IMR-90 (cell line): ENCODE results near the gene DLG5.

Source experiments
- RAD21 ChIP-seq: IDR thresholded peaks from 2 replicates; pipeline ENCODE4 v1.6.1; 2012; ENCODE audit warnings: low read length, improper control_type of control experiment
- TF ChIP-seq, protein P1 (sequence below): conservative IDR thresholded peaks from 2 replicates; pipeline ENCODE4 v1.5.1; 2012; ENCODE audit warnings: mild to moderate bottlenecking, low read depth, low read length, improper control_type of control experiment

DNA sequence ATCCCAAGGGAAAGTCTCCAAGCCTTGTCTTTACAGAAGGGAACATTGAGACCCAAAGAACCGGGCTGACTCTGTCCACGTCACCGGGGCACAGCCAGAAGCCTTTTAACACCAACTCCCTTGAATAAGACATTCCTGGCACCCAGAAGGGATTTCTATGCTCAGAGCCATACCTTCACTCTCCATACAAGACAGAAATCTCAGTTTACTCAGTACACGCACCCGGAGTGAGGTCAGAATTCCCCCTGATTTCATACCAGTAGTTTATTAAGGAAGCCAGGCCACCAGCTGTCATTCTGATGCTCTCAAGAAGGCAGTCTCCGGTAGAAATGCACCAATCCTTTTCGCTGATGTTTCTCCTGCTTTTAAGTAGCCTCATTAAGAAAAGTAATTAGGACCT is 154.7 kb downstream of the DLG5 start:
- TF ChIP-seq RAD21, result no peak
- TF ChIP-seq, protein P1, sequence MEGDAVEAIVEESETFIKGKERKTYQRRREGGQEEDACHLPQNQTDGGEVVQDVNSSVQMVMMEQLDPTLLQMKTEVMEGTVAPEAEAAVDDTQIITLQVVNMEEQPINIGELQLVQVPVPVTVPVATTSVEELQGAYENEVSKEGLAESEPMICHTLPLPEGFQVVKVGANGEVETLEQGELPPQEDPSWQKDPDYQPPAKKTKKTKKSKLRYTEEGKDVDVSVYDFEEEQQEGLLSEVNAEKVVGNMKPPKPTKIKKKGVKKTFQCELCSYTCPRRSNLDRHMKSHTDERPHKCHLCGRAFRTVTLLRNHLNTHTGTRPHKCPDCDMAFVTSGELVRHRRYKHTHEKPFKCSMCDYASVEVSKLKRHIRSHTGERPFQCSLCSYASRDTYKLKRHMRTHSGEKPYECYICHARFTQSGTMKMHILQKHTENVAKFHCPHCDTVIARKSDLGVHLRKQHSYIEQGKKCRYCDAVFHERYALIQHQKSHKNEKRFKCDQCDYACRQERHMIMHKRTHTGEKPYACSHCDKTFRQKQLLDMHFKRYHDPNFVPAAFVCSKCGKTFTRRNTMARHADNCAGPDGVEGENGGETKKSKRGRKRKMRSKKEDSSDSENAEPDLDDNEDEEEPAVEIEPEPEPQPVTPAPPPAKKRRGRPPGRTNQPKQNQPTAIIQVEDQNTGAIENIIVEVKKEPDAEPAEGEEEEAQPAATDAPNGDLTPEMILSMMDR, result no peak
